ENCODE data around the gene ARID5B.

GRCh38 chr10:62109587-62110293, 208.2 kb downstream of the ARID5B start:
- TF ChIP-seq ZNF121 (tag by site-specific recombination; IDR thresholded peaks at IDR 0.05), result no peak
- no peak for TF ChIP-seq ZNF449 (tag by site-specific recombination; IDR thresholded peaks at IDR 0.05)
- no peak for TF ChIP-seq CTCF (tag by site-specific recombination; IDR thresholded peaks at IDR 0.05)
- TF ChIP-seq ZNF266 (tag by site-specific recombination; IDR thresholded peaks at IDR 0.05; ENCODE audit: low read depth), result no peak
- no peak for TF ChIP-seq ZNF664 (tag by site-specific recombination; IDR thresholded peaks at IDR 0.05)
- no peak for TF ChIP-seq KLF10 (tag by site-specific recombination; IDR thresholded peaks at IDR 0.05)
- TF ChIP-seq ZNF473 (tag by site-specific recombination; IDR thresholded peaks at IDR 0.05), result no peak
- TF ChIP-seq, protein P1, sequence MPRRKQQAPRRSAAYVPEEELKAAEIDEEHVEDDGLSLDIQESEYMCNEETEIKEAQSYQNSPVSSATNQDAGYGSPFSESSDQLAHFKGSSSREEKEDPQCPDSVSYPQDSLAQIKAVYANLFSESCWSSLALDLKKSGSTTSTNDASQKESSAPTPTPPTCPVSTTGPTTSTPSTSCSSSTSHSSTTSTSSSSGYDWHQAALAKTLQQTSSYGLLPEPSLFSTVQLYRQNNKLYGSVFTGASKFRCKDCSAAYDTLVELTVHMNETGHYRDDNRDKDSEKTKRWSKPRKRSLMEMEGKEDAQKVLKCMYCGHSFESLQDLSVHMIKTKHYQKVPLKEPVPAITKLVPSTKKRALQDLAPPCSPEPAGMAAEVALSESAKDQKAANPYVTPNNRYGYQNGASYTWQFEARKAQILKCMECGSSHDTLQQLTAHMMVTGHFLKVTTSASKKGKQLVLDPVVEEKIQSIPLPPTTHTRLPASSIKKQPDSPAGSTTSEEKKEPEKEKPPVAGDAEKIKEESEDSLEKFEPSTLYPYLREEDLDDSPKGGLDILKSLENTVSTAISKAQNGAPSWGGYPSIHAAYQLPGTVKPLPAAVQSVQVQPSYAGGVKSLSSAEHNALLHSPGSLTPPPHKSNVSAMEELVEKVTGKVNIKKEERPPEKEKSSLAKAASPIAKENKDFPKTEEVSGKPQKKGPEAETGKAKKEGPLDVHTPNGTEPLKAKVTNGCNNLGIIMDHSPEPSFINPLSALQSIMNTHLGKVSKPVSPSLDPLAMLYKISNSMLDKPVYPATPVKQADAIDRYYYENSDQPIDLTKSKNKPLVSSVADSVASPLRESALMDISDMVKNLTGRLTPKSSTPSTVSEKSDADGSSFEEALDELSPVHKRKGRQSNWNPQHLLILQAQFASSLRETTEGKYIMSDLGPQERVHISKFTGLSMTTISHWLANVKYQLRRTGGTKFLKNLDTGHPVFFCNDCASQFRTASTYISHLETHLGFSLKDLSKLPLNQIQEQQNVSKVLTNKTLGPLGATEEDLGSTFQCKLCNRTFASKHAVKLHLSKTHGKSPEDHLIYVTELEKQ (tag by site-specific recombination; IDR thresholded peaks at IDR 0.05; ENCODE audit: borderline replicate concordance), result no peak

Measured in HEK293 (cell line).